ENCODE measurements around the gene WDR74.

DNA sequence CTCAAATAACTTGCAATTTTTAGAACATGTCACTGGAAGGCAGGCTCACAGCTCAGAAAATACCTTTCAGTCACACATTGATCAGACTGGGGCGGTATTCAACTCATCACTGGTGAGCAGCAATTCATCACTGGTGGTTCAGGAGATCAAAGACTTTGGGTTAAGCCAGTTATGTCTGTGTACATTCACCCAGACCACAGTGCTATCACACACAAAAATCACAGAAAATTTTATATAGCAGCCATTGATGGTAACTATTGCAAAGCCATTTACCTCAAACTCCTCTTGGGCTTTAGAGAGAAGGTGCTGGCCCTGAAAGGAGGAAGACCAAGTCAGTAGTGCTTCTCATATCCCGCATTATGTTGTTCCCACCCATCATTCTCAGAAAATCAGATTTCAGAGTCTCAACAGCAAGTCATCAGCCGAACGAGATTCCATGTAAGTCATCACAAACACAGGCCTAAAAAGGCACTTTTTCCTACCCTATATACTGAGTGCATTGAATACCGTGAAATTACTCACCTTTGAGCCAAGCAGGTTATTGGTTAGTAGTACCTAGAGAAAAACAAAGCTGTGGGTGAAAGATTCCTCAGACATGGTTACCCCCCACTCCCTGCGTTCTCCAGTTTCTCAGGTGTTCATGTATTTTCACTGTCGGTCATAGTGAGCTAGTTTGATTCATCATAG lies 14.0 kb upstream of the WDR74 start:
- TF ChIP-seq, protein P1, sequence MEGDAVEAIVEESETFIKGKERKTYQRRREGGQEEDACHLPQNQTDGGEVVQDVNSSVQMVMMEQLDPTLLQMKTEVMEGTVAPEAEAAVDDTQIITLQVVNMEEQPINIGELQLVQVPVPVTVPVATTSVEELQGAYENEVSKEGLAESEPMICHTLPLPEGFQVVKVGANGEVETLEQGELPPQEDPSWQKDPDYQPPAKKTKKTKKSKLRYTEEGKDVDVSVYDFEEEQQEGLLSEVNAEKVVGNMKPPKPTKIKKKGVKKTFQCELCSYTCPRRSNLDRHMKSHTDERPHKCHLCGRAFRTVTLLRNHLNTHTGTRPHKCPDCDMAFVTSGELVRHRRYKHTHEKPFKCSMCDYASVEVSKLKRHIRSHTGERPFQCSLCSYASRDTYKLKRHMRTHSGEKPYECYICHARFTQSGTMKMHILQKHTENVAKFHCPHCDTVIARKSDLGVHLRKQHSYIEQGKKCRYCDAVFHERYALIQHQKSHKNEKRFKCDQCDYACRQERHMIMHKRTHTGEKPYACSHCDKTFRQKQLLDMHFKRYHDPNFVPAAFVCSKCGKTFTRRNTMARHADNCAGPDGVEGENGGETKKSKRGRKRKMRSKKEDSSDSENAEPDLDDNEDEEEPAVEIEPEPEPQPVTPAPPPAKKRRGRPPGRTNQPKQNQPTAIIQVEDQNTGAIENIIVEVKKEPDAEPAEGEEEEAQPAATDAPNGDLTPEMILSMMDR (IDR thresholded peaks at IDR 0.05): no peak
- TF ChIP-seq EHMT2 (IDR thresholded peaks at IDR 0.05; ENCODE audit: low read depth) (no peak), MAFK (IDR thresholded peaks at IDR 0.05; ENCODE audit: partially characterized antibody) (no peak), NR3C1 (IDR thresholded peaks at IDR 0.05) (no peak), MYC (IDR thresholded peaks at IDR 0.05; ENCODE audit: borderline replicate concordance, low read length) (no peak)
- TF ChIP-seq, protein P2, sequence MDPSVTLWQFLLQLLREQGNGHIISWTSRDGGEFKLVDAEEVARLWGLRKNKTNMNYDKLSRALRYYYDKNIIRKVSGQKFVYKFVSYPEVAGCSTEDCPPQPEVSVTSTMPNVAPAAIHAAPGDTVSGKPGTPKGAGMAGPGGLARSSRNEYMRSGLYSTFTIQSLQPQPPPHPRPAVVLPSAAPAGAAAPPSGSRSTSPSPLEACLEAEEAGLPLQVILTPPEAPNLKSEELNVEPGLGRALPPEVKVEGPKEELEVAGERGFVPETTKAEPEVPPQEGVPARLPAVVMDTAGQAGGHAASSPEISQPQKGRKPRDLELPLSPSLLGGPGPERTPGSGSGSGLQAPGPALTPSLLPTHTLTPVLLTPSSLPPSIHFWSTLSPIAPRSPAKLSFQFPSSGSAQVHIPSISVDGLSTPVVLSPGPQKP (IDR thresholded peaks at IDR 0.05; ENCODE audit: low read depth, low read length): no peak
- TF ChIP-seq, protein P3, sequence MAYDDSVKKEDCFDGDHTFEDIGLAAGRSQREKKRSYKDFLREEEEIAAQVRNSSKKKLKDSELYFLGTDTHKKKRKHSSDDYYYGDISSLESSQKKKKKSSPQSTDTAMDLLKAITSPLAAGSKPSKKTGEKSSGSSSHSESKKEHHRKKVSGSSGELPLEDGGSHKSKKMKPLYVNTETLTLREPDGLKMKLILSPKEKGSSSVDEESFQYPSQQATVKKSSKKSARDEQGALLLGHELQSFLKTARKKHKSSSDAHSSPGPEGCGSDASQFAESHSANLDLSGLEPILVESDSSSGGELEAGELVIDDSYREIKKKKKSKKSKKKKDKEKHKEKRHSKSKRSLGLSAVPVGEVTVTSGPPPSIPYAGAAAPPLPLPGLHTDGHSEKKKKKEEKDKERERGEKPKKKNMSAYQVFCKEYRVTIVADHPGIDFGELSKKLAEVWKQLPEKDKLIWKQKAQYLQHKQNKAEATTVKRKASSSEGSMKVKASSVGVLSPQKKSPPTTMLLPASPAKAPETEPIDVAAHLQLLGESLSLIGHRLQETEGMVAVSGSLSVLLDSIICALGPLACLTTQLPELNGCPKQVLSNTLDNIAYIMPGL (CRISPR knock-in tag; IDR thresholded peaks at IDR 0.05; ENCODE audit: borderline replicate concordance): no peak
